Left forelimb (tissue), 1 donor: ENCODE results near the gene MLH1.
A peak's percentile ranks its signal among the peaks of the same experiment; 100 is the strongest.
"Not testable (repeated sequence)": the region's sequence is repeated elsewhere in the genome, so short reads cannot be mapped to it uniquely, and the experiment has no call there.

Experiments used
- DNase-seq: peaks from one replicate; pipeline ENCODE4 v3.0.0-alpha.2; 2018; ENCODE audit warnings: low spot score

Gene MLH1

GRCh38 chr3:37039161-37039846, 46.0 kb downstream of the MLH1 start:
- DNase-seq, result no peak

DNA sequence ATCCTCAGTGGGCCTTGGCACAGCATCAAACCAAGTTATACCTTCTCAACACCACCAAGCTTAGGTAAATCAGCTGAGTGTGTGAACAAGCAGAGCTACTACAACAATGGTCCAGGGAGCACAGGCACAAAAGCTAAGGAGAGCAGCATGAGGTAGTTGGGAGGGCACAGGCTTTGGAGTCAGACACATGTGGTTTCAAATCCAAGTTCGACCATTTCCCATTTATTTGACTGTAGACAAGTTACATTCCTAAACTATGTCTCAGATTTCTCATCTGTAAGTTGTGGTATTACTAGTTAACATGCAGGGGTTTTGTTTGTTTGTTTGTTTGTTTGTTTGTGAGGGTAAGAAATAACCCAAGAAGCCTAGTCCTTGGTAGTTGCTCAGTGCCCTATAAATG, 46.9 kb downstream of the MLH1 start:
- DNase-seq, result no peak

DNA sequence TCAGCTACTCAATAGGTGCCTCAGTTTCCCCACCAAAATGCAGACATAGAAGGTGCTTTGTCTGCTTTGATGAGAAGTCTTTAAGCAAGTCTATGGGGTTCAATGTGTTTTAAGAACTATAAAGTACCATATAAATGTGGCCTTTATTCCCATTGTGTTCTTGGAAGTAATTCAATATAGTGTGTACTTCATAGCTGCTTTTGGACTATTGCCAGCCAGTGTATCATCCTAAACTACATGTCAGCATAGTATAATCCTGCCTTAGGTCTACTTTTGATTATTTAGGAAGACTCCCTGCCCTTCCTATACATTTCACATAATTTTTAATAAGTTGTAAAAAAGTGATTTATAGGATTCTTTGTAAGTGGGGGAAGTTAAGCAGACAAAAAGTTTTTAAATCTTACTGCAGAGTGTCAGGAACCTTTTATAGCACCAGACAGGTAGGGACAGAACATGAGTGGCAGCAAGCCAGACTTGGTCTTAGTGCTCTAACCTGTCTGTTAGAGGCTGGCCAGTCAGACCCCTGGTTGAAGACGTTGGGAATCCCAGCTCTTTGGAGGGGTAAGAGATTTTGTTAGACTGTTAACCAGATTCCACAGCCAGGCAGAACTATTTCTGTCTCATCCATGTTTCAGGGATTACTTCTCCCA, 48.4 kb downstream of the MLH1 start:
- DNase-seq, result no peak

DNA sequence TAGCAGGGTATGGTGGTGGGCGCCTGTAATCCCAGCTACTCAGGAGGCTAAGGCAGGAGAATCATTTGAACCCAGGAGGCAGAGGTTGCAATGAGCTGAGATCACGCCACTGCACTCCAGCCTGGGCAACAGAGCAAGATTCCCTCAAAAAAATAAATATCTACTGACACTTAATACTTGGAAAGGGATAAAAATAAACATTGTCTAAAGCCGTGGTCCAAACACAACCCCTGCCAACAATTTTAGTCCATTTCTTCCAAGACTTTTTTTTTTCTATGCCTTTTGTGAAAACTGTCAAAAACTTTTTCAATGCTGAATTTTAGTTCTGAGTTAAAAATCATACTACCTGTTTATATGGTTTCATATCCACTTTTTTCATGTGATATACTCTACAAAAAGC, 49.4 kb downstream of the MLH1 start:
- not testable (repeated sequence) for DNase-seq

GRCh38 chr3:37050282-37050681, 57.0 kb downstream of the MLH1 start:
- no peak for DNase-seq

DNA sequence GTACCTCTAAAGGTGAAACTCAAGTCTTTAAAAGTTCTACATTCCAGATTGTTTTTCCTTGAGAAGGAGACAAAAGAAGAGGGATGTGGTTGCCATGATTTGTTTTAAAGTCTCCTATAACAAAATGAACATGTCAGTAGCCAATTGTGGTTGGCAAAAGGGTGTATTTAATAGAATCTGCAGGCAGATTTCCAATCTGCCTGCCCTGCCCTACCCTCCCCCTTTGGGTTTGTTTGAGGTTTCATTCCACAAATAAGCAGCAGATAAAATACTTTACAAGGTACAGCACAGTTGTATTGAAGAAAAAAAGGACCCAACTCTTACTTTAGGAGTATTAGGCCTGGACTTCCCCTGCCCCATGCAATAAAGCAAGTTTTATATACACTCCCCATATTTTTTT, 59.5 kb downstream of the MLH1 start:
- DNase-seq, result no peak

DNA sequence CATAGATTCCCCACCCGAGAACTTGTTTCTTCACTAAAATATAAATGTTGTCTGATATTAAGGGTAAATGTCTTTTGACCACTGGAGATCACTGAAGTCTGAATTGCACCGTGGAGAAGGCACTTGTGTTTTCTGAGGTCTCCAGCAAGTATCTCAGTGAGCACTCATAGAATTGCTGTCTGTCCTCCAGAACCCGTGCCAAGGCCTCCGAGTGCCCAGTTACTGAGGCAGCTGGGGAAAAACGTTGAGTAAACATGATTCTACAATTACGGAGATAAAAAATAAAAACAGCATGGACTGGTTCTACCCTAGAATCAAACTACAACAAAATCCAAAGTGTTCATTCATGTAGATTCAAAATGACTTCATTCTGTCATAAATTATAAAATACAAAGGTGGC, 60.0 kb downstream of the MLH1 start:
- DNase-seq, result no peak

- DNase-seq, result no peak
Measured at GRCh38 chr3:37053753-37054152, 60.4 kb downstream of the MLH1 start.

- DNase-seq, result no peak
Measured at GRCh38 chr3:37054370-37054769, 61.1 kb downstream of the MLH1 start.

DNA sequence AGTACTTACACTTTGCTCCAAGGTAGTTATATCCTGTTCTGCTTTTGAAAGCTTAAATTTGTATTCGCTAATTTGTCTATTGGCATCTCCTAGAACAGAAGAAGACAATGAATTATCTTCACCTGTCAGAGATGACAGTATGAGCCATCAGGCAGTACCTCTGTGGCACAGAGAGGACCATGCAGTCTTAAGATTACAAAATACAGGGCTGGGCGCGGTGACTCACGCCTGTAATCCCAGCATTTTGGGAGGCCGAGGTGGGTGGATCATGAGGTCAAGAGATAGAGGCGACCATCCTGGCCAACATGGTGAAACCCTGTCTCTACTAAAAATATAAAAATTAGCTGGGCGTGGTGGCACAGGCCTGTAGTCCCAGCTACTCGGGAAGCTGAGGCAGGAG, 61.8 kb downstream of the MLH1 start:
- DNase-seq, result not testable (repeated sequence)

GRCh38 chr3:37056826-37057225, 63.5 kb downstream of the MLH1 start:
- DNase-seq, result no peak

GRCh38 chr3:37058117-37058516, 64.8 kb downstream of the MLH1 start:
- DNase-seq, result no peak

GRCh38 chr3:37064747-37065146, 71.4 kb downstream of the MLH1 start:
- DNase-seq, result no peak

- DNase-seq, result no peak
Measured at GRCh38 chr3:37067577-37067976, 74.3 kb downstream of the MLH1 start.

DNA sequence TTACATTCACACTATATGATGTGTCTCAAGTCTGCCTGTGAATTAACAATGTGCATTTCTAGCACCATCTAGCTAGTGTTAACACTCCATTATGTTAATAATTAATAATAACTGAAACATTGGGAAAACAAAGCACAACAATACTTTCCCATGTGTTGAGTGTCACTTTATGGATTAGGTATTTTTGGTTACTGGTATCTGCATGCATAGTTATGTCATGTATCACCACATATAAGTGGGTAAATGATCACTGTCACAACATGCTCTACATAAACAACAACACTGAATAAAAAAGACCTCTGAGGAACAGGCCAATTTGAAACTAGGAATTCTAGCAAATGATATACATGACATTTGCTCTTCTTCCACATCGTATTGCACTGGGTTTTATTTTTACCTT, 74.7 kb downstream of the MLH1 start:
- DNase-seq, result no peak

DNA sequence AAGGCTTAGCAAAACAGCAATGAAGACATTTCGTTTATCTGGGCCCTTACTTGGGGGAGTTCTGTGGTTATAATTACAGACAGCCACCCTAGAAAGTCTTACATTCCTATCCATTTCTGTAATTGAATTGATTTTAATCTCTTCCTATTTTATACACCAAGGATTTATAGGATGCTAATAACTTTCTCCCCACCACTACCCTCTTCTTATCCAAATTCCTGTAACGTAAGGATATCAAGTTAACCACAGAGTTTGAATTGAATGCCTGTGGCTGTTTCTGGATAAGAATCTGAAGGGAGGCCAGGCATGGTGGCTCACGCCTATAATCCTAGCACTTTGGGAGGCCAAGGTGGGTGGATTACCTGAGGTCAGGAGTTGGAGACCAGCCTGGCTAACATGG, 78.6 kb downstream of the MLH1 start:
- DNase-seq, result no peak

- DNase-seq, result peak; percentile 73
Measured at GRCh38 chr3:37072892-37073291, 79.6 kb downstream of the MLH1 start.

GRCh38 chr3:37074178-37074577, 80.9 kb downstream of the MLH1 start:
- no peak for DNase-seq

GRCh38 chr3:37075955-37076354, 82.6 kb downstream of the MLH1 start:
- DNase-seq, result no peak

GRCh38 chr3:37082317-37082716, 89.0 kb downstream of the MLH1 start:
- no peak for DNase-seq

DNA sequence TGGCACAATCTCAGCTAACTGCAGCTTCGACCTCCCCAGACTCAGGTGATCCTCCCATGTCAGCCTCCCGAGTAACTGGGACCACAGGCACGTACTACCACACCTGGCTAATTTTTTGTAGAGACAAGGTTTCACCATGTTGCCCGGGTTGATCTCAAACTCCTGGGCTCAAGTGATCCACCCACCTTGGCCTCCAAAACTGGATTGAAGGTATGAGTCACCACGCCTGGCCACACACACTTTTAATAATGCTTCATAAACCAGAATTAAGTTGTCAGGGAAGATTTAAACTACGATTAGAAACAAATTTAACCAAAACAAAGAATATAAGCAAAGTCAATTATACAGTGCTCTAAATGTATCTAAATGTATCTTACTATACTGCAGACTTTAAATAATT, 93.6 kb downstream of the MLH1 start:
- DNase-seq, result no peak

- DNase-seq, result no peak
Measured at GRCh38 chr3:37087870-37088269, 94.6 kb downstream of the MLH1 start.

DNA sequence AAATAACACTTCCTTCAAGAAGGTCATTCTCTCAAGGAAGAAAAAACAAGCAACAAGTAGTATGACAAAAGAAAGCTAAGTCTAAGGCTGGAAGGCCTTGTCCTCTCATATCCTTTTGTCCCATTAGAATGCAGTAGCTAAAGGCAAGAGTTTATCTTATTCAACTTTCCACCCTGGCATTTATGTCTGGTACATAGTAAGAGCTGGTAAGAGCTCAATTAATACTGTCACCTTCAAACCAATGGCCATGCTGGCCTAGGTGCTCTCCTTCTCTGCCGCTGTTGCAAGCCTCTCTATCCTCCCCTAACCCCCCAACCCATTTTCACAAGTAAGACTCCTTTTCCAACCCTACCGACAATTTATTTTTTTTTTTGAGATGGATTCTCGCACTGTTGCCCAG, 99.2 kb downstream of the MLH1 start:
- no peak for DNase-seq

GRCh38 chr3:37093481-37093880, 100.2 kb downstream of the MLH1 start:
- DNase-seq, result no peak
